ENCODE data around the gene GPR3. TPM values are rescaled to one million over a fixed set of nuclear protein-coding genes. Genes with fewer than 3 reads are reported as not detected.

Gene GPR3
- total RNA-seq, 1 donor, result 0.36 TPM

GRCh38 chr1:27392778-27393635 lies 585 bp downstream of the GPR3 start:
- no peaks in the 10 kb centered on the region for H3K9me3 ChIP-seq (ENCODE audit: low read depth, low read length)
- peaks cover 27% of the 10 kb centered on the region for H3K4me1 ChIP-seq (ENCODE audit: insufficient read depth, low read length)
- no peaks in the 10 kb centered on the region for H4K20me1 ChIP-seq (ENCODE audit: insufficient read depth, low read length)
- peak overlapping the region; percentile 76 for H3K27ac ChIP-seq (ENCODE audit: low read depth, low read length)
- H3K79me2 ChIP-seq (ENCODE audit: insufficient read depth, low read length), result peaks cover 17% of the 10 kb centered on the region
- peak; percentile 91 for DNase-seq (ENCODE audit: insufficient read length, low spot score, missing footprints)
- peak overlapping the region; percentile 89 for H3K4me2 ChIP-seq (ENCODE audit: insufficient read depth, low read length)
- H3K27me3 ChIP-seq (ENCODE audit: insufficient read depth, low read length), result peaks cover 3% of the 10 kb centered on the region
- peak overlapping the region; percentile 80 for H3K4me3 ChIP-seq (ENCODE audit: insufficient read depth, low read length)
- H3K36me3 ChIP-seq (ENCODE audit: insufficient read depth, low read length), result no peaks in the 10 kb centered on the region
- peak overlapping the region; percentile 71 for H2AFZ ChIP-seq (ENCODE audit: low read length)
- TF ChIP-seq CTCF (IDR thresholded peaks at IDR 0.05; ENCODE audit: extremely low read depth, low read depth, low read length), result peak; percentile 37

- Histone ChIP-seq H4K20me1 (ENCODE audit: insufficient read depth, low read length) (no peaks in the 10 kb centered on the region), H3K36me3 (ENCODE audit: insufficient read depth, low read length) (no peaks in the 10 kb centered on the region), H3K27ac (ENCODE audit: low read depth, low read length) (peak overlapping the region; percentile 76), H3K4me2 (ENCODE audit: insufficient read depth, low read length) (no peak overlapping the region), H3K79me2 (ENCODE audit: insufficient read depth, low read length) (peaks cover 17% of the 10 kb centered on the region), H3K4me1 (ENCODE audit: insufficient read depth, low read length) (peaks cover 27% of the 10 kb centered on the region), H3K4me3 (ENCODE audit: insufficient read depth, low read length) (no peak overlapping the region), H2AFZ (ENCODE audit: low read length) (no peak overlapping the region), H3K9me3 (ENCODE audit: low read depth, low read length) (no peaks in the 10 kb centered on the region), H3K27me3 (ENCODE audit: insufficient read depth, low read length) (peaks cover 3% of the 10 kb centered on the region)
- peak; percentile 85 for DNase-seq (ENCODE audit: insufficient read length, low spot score, missing footprints)
- TF ChIP-seq CTCF (IDR thresholded peaks at IDR 0.05; ENCODE audit: extremely low read depth, low read depth, low read length), result no peak
These were observed 1.3 kb downstream of the GPR3 start for GRCh38 chr1:27393641-27394281.

- H3K27me3 ChIP-seq (ENCODE audit: insufficient read depth, low read length), result peaks cover 8% of the 10 kb centered on the region
- no peak overlapping the region for H3K4me2 ChIP-seq (ENCODE audit: insufficient read depth, low read length)
- peaks cover 27% of the 10 kb centered on the region for H3K4me1 ChIP-seq (ENCODE audit: insufficient read depth, low read length)
- H4K20me1 ChIP-seq (ENCODE audit: insufficient read depth, low read length), result no peaks in the 10 kb centered on the region
- H3K4me3 ChIP-seq (ENCODE audit: insufficient read depth, low read length), result no peak overlapping the region
- no peak overlapping the region for H2AFZ ChIP-seq (ENCODE audit: low read length)
- H3K79me2 ChIP-seq (ENCODE audit: insufficient read depth, low read length), result peaks cover 17% of the 10 kb centered on the region
- no peaks in the 10 kb centered on the region for H3K9me3 ChIP-seq (ENCODE audit: low read depth, low read length)
- H3K27ac ChIP-seq (ENCODE audit: low read depth, low read length), result peak overlapping the region; percentile 57
- no peak for DNase-seq (ENCODE audit: insufficient read length, low spot score, missing footprints)
- H3K36me3 ChIP-seq (ENCODE audit: insufficient read depth, low read length), result no peaks in the 10 kb centered on the region
- no peak for TF ChIP-seq CTCF (IDR thresholded peaks at IDR 0.05; ENCODE audit: extremely low read depth, low read depth, low read length)
These were observed 1.8 kb downstream of the GPR3 start for GRCh38 chr1:27394282-27394658.

GRCh38 chr1:27394925-27395324 lies 2.5 kb downstream of the GPR3 start:
- peak; percentile 91 for DNase-seq (ENCODE audit: insufficient read length, low spot score, missing footprints)
- peak overlapping the region; percentile 44 for H3K4me2 ChIP-seq (ENCODE audit: insufficient read depth, low read length)

More at GRCh38 chr1:27394925-27395324, 2.5 kb downstream of the GPR3 start:
- no peak for TF ChIP-seq CTCF (IDR thresholded peaks at IDR 0.05; ENCODE audit: extremely low read depth, low read depth, low read length)
- peaks cover 27% of the 10 kb centered on the region for H3K4me1 ChIP-seq (ENCODE audit: insufficient read depth, low read length)
- H4K20me1 ChIP-seq (ENCODE audit: insufficient read depth, low read length), result no peaks in the 10 kb centered on the region
- no peaks in the 10 kb centered on the region for H3K9me3 ChIP-seq (ENCODE audit: low read depth, low read length)
- H3K36me3 ChIP-seq (ENCODE audit: insufficient read depth, low read length), result no peaks in the 10 kb centered on the region
- H3K4me3 ChIP-seq (ENCODE audit: insufficient read depth, low read length), result no peak overlapping the region
- H3K27ac ChIP-seq (ENCODE audit: low read depth, low read length), result peak overlapping the region; percentile 57
- H3K79me2 ChIP-seq (ENCODE audit: insufficient read depth, low read length), result peaks cover 17% of the 10 kb centered on the region
- H3K27me3 ChIP-seq (ENCODE audit: insufficient read depth, low read length), result peaks cover 12% of the 10 kb centered on the region
- H2AFZ ChIP-seq (ENCODE audit: low read length), result no peak overlapping the region

All from osteoblast (primary cell).